ENCODE data around the gene IREB2. TPM values are rescaled to one million over a fixed set of nuclear protein-coding genes. Genes with fewer than 3 reads are reported as not detected.

Gene IREB2
- total RNA-seq, 1 experiment from 2014 or later = 6.5 TPM

DNA sequence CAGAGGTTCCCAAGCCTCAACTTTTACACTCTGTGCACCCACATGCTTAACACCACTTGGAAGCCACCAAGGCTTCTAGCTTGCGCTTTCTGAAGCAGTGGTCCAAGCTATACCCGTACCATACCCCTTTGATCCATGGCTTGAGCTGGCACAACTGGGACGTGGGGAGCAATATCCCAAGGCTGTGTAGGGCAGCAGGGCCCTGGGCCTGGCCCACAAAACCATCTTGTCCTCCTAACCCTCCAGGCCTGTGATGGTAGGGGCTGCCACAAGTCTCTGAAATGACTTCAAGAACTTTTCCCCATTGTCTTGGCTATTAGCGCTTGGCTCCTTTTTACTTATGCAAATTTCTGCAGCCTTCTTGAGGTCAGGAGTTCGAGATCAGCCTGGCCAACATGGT is 86.2 kb downstream of the IREB2 start:
- no peak overlapping the region for H3K4me3 ChIP-seq (ENCODE audit: low read length)
- no peak overlapping the region for H2AFZ ChIP-seq (ENCODE audit: low read length)
- H3K9ac ChIP-seq (ENCODE audit: low read length) = no peak overlapping the region
- H4K20me1 ChIP-seq (ENCODE audit: low read length) = no peaks in the 10 kb centered on the region
- no peak overlapping the region for H3K4me2 ChIP-seq (ENCODE audit: low read length)
- H3K9me3 ChIP-seq (ENCODE audit: low read length) = no peaks in the 10 kb centered on the region
- H3K27me3 ChIP-seq (ENCODE audit: low read length) = no peaks in the 10 kb centered on the region
- BruUV-seq (replicated peaks) = no TSS peak
- ChIA-PET POLR2A (ENCODE audit: unreplicated experiment) (no interaction called here), CTCF (no interaction called here)
- ATAC-seq (no peak), DNase-seq (no peak)
- intact Hi-C loops (cut with micrococcal nuclease) = no loop called here
- no peaks in the 10 kb centered on the region for H3F3A ChIP-seq (ENCODE audit: low read length, unreplicated experiment)
- H3K36me3 ChIP-seq (ENCODE audit: low read depth, low read length) = no peaks in the 10 kb centered on the region
- no peak overlapping the region for H3K27ac ChIP-seq (ENCODE audit: low read length)
- TF ChIP-seq EZH2 (IDR thresholded peaks at IDR 0.05; ENCODE audit: low read length, unreplicated experiment) = no peak
- TF ChIP-seq, protein P1, sequence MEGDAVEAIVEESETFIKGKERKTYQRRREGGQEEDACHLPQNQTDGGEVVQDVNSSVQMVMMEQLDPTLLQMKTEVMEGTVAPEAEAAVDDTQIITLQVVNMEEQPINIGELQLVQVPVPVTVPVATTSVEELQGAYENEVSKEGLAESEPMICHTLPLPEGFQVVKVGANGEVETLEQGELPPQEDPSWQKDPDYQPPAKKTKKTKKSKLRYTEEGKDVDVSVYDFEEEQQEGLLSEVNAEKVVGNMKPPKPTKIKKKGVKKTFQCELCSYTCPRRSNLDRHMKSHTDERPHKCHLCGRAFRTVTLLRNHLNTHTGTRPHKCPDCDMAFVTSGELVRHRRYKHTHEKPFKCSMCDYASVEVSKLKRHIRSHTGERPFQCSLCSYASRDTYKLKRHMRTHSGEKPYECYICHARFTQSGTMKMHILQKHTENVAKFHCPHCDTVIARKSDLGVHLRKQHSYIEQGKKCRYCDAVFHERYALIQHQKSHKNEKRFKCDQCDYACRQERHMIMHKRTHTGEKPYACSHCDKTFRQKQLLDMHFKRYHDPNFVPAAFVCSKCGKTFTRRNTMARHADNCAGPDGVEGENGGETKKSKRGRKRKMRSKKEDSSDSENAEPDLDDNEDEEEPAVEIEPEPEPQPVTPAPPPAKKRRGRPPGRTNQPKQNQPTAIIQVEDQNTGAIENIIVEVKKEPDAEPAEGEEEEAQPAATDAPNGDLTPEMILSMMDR (conservative IDR thresholded peaks at IDR 0.05; ENCODE audit: low read depth, low read length) = no peak
- no peak for TF ChIP-seq EZH2phosphoT487 (IDR thresholded peaks at IDR 0.05; ENCODE audit: borderline replicate concordance, low read length)
- H3K9me2 ChIP-seq (replicated peaks; ENCODE audit: low read length) = no peaks in the 10 kb centered on the region
- H3K4me1 ChIP-seq (ENCODE audit: insufficient read depth, low read length) = no peaks in the 10 kb centered on the region
- no peaks in the 10 kb centered on the region for H3K79me2 ChIP-seq (ENCODE audit: low read length)

DNA sequence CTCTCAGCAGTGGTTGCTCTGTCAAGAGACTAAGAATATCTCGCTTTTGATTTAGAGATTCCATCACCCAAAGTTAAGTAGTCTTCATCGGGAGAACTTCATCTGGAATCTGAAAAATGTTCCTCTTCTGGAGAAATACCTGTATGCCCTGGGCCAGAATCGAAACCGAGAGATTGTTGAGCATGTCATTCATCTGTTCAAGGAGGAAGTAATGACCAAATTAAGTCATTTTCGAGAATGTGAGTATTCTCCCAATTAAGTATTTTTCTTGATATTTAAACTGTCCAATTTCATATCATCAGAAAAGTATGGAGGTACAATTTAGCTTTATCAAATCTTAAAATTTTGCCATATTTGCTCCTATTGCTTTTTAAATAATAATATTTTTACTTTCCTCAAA is 89.3 kb downstream of the IREB2 start:
- BruUV-seq (replicated peaks) = no TSS peak
- DNase-seq = no peak
- H2AFZ ChIP-seq (ENCODE audit: low read length) = no peak overlapping the region
- H4K20me1 ChIP-seq (ENCODE audit: low read length) = no peaks in the 10 kb centered on the region
- no peak overlapping the region for H3K4me2 ChIP-seq (ENCODE audit: low read length)
- CTCF ChIA-PET = no interaction called here
- no peaks in the 10 kb centered on the region for H3F3A ChIP-seq (ENCODE audit: low read length, unreplicated experiment)
- H3K4me1 ChIP-seq (ENCODE audit: insufficient read depth, low read length) = no peaks in the 10 kb centered on the region
- ATAC-seq = no peak
- H3K4me3 ChIP-seq (ENCODE audit: low read length) = no peak overlapping the region
- no peak overlapping the region for H3K9ac ChIP-seq (ENCODE audit: low read length)
- no peaks in the 10 kb centered on the region for H3K9me3 ChIP-seq (ENCODE audit: low read length)
- no peaks in the 10 kb centered on the region for H3K9me2 ChIP-seq (replicated peaks; ENCODE audit: low read length)
- TF ChIP-seq, protein P1 (conservative IDR thresholded peaks at IDR 0.05; ENCODE audit: low read depth, low read length) = no peak
- TF ChIP-seq EZH2phosphoT487 (IDR thresholded peaks at IDR 0.05; ENCODE audit: borderline replicate concordance, low read length) (no peak), EZH2 (IDR thresholded peaks at IDR 0.05; ENCODE audit: low read length, unreplicated experiment) (no peak)
- H3K36me3 ChIP-seq (ENCODE audit: low read depth, low read length) = no peaks in the 10 kb centered on the region
- no peak overlapping the region for H3K27ac ChIP-seq (ENCODE audit: low read length)
- no peaks in the 10 kb centered on the region for H3K79me2 ChIP-seq (ENCODE audit: low read length)
- no peaks in the 10 kb centered on the region for H3K27me3 ChIP-seq (ENCODE audit: low read length)
- intact Hi-C loops (cut with micrococcal nuclease) = no loop called here
- POLR2A ChIA-PET (ENCODE audit: unreplicated experiment) = no interaction called here

DNA sequence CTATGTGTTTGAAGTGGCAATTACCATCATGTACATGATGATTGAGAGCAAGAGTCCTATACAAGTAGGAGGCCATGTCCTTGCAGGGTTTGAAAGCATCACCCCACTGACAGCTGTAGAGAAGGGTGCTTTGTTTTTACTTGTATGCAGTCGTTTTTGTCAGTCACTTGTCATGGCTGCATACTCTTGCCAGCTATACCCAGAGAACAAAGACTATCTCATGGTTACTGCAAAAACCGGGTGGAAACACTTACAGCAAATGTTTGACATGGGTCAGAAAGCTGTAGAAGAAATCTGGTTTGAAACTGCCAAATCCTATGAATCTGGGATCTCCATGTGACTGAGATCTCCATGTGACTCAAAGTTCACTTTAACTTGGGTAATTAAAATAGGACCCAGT is 95.3 kb downstream of the IREB2 start:
- DNase-seq (no peak), ATAC-seq (no peak)
- H3K4me3 ChIP-seq (ENCODE audit: low read length) = no peak overlapping the region
- H3K27me3 ChIP-seq (ENCODE audit: low read length) = no peaks in the 10 kb centered on the region
- ChIA-PET POLR2A (ENCODE audit: unreplicated experiment) (no interaction called here), CTCF (no interaction called here)
- H3K9me3 ChIP-seq (ENCODE audit: low read length) = no peaks in the 10 kb centered on the region
- no peaks in the 10 kb centered on the region for H3F3A ChIP-seq (ENCODE audit: low read length, unreplicated experiment)
- H3K4me2 ChIP-seq (ENCODE audit: low read length) = no peak overlapping the region
- H2AFZ ChIP-seq (ENCODE audit: low read length) = no peak overlapping the region
- H3K36me3 ChIP-seq (ENCODE audit: low read depth, low read length) = no peaks in the 10 kb centered on the region
- no peaks in the 10 kb centered on the region for H3K79me2 ChIP-seq (ENCODE audit: low read length)
- H3K9me2 ChIP-seq (replicated peaks; ENCODE audit: low read length) = no peaks in the 10 kb centered on the region
- intact Hi-C loops (cut with micrococcal nuclease) = no loop called here
- no peaks in the 10 kb centered on the region for H4K20me1 ChIP-seq (ENCODE audit: low read length)
- BruUV-seq (replicated peaks) = no TSS peak
- H3K27ac ChIP-seq (ENCODE audit: low read length) = no peak overlapping the region
- no peak for TF ChIP-seq EZH2phosphoT487 (IDR thresholded peaks at IDR 0.05; ENCODE audit: borderline replicate concordance, low read length)
- TF ChIP-seq EZH2 (IDR thresholded peaks at IDR 0.05; ENCODE audit: low read length, unreplicated experiment) = no peak
- TF ChIP-seq, protein P1 (conservative IDR thresholded peaks at IDR 0.05; ENCODE audit: low read depth, low read length) = no peak
- H3K9ac ChIP-seq (ENCODE audit: low read length) = no peak overlapping the region
- no peaks in the 10 kb centered on the region for H3K4me1 ChIP-seq (ENCODE audit: insufficient read depth, low read length)
